Measurements from ENCODE around the gene ETFB.

ETFB gene

GRCh38 chr19:51327066-51328001 lies 38.9 kb downstream of the ETFB start:
- Histone ChIP-seq H3K27me3 (ENCODE audit: control insufficient read depth, low read length) (no peaks in the 10 kb centered on the region), H4K20me1 (ENCODE audit: control insufficient read depth, insufficient read depth, low read depth, low read length) (no peaks in the 10 kb centered on the region), H3K4me1 (ENCODE audit: control insufficient read depth, low read length) (no peaks in the 10 kb centered on the region), H3F3A (ENCODE audit: control insufficient read depth, insufficient read depth) (no peaks in the 10 kb centered on the region), H3K4me2 (ENCODE audit: low read length) (no peak overlapping the region), H3K4me3 (ENCODE audit: low read length) (no peak overlapping the region), H3K9me2 (replicated peaks; ENCODE audit: control insufficient read depth, low read length) (no peaks in the 10 kb centered on the region), H3K79me2 (ENCODE audit: control insufficient read depth, low read length) (no peaks in the 10 kb centered on the region), H3K9me3 (ENCODE audit: control insufficient read depth, insufficient read depth, low read length) (no peaks in the 10 kb centered on the region), H3K36me3 (ENCODE audit: control insufficient read depth, low read length) (no peaks in the 10 kb centered on the region), H3K27ac (ENCODE audit: low read depth, low read length) (no peak overlapping the region)
- no peak for TF ChIP-seq EZH2phosphoT487 (IDR thresholded peaks at IDR 0.05; ENCODE audit: borderline replicate concordance, low read length)
- TF ChIP-seq CTCF (IDR thresholded peaks at IDR 0.05; ENCODE audit: low read depth, low read length, poor library complexity, severe bottlenecking), result no peak

GRCh38 chr19:51326216-51327065 lies 39.7 kb downstream of the ETFB start:
- Histone ChIP-seq H3K79me2 (ENCODE audit: control insufficient read depth, low read length) (no peaks in the 10 kb centered on the region), H3K4me2 (ENCODE audit: low read length) (no peak overlapping the region), H4K20me1 (ENCODE audit: control insufficient read depth, insufficient read depth, low read depth, low read length) (no peaks in the 10 kb centered on the region), H3K9me2 (replicated peaks; ENCODE audit: control insufficient read depth, low read length) (no peaks in the 10 kb centered on the region), H3K4me3 (ENCODE audit: low read length) (no peak overlapping the region), H3K4me1 (ENCODE audit: control insufficient read depth, low read length) (no peaks in the 10 kb centered on the region), H3K27me3 (ENCODE audit: control insufficient read depth, low read length) (no peaks in the 10 kb centered on the region), H3K27ac (ENCODE audit: low read depth, low read length) (no peak overlapping the region), H3F3A (ENCODE audit: control insufficient read depth, insufficient read depth) (no peaks in the 10 kb centered on the region), H3K36me3 (ENCODE audit: control insufficient read depth, low read length) (no peaks in the 10 kb centered on the region), H3K9me3 (ENCODE audit: control insufficient read depth, insufficient read depth, low read length) (no peaks in the 10 kb centered on the region)
- TF ChIP-seq EZH2phosphoT487 (IDR thresholded peaks at IDR 0.05; ENCODE audit: borderline replicate concordance, low read length) (no peak), CTCF (IDR thresholded peaks at IDR 0.05; ENCODE audit: low read depth, low read length, poor library complexity, severe bottlenecking) (no peak)

- Histone ChIP-seq H3K4me1 (ENCODE audit: control insufficient read depth, low read length) (no peaks in the 10 kb centered on the region), H3K36me3 (ENCODE audit: control insufficient read depth, low read length) (no peaks in the 10 kb centered on the region), H3K27ac (ENCODE audit: low read depth, low read length) (no peak overlapping the region)
Measured at GRCh38 chr19:51325161-51325976, 40.8 kb downstream of the ETFB start.

More at GRCh38 chr19:51325161-51325976, 40.8 kb downstream of the ETFB start:
- H3K9me2 ChIP-seq (replicated peaks; ENCODE audit: control insufficient read depth, low read length), result no peaks in the 10 kb centered on the region
- no peaks in the 10 kb centered on the region for H3F3A ChIP-seq (ENCODE audit: control insufficient read depth, insufficient read depth)
- no peak overlapping the region for H3K4me3 ChIP-seq (ENCODE audit: low read length)
- H3K9me3 ChIP-seq (ENCODE audit: control insufficient read depth, insufficient read depth, low read length), result no peaks in the 10 kb centered on the region
- no peak for TF ChIP-seq CTCF (IDR thresholded peaks at IDR 0.05; ENCODE audit: low read depth, low read length, poor library complexity, severe bottlenecking)
- H3K27me3 ChIP-seq (ENCODE audit: control insufficient read depth, low read length), result no peaks in the 10 kb centered on the region
- no peak overlapping the region for H3K4me2 ChIP-seq (ENCODE audit: low read length)
- H4K20me1 ChIP-seq (ENCODE audit: control insufficient read depth, insufficient read depth, low read depth, low read length), result no peaks in the 10 kb centered on the region
- no peaks in the 10 kb centered on the region for H3K79me2 ChIP-seq (ENCODE audit: control insufficient read depth, low read length)
